ENCODE data around the gene SLC1A4. TPM values are rescaled to one million over a fixed set of nuclear protein-coding genes. Genes with fewer than 3 reads are reported as not detected.

Gene SLC1A4
- total RNA-seq, 2 donors from 2014 or later: 4.1 to 16.9 TPM

- DNase-seq (ENCODE audit: low spot score in 2 of 2) (peak in 1 of 2 donors; percentile 33), ATAC-seq (peak; percentile 81 to 88)
- no peaks in the 10 kb centered on the region for H3K9me3 Mint-ChIP-seq
- no peaks in the 10 kb centered on the region for H3K36me3 Mint-ChIP-seq
- peak overlapping the region; percentile 3 to 90 for H3K27ac Mint-ChIP-seq
Observed at GRCh38 chr2:64982311-64982857, 6.8 kb upstream of the SLC1A4 start.

DNA sequence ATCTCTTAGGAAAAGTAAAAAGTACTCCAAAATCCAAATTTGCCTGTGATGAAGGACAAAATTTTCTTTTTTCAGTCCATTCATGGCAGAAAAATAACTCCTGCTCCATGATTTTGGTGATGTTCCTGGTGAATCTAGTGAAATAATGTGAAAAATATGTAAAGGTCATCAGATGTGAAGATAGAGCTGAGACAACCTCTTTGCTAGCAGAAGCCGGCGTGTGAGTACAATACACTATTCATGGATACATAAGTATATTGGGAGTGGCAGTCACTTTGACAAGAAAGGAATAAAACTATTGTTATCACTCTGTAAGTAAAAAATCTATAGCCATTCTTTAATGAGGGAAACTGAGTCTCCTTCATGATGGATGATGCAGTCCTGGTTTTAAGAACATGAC is 6.3 kb upstream of the SLC1A4 start:
- Mint-ChIP-seq H3K9me3 (no peaks in the 10 kb centered on the region), H3K36me3 (no peaks in the 10 kb centered on the region), H3K27ac (peak overlapping the region in 1 of 2 donors; percentile 3)
- ATAC-seq (no peak), DNase-seq (ENCODE audit: low spot score in 2 of 2) (no peak)

DNA sequence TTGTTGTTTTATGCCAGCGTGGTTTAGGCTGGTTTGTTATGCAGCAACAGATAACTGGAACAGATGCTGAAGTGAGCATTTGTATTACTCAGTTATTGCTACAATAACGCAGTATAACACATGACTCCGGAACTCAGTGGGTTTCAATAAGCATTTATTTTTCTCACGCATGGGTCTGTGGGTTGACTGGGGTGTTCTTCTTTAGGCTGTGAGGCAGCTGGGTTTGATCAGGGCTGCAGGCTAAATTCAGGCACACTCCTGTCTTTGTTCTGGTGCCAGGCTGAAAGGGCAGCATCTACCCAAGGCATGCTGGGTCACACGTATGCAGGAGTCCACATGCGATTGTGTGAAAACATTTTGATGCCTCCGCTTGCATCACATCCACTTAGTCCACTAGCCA is 3.8 kb upstream of the SLC1A4 start:
- DNase-seq (ENCODE audit: low spot score in 2 of 2) (no peak), ATAC-seq (peak in 1 of 2 donors; percentile 0)
- H3K27ac Mint-ChIP-seq: no peak overlapping the region
- peaks cover 5 to 7% of the 10 kb centered on the region in 2 donors for H3K36me3 Mint-ChIP-seq
- H3K9me3 Mint-ChIP-seq: no peaks in the 10 kb centered on the region

DNA sequence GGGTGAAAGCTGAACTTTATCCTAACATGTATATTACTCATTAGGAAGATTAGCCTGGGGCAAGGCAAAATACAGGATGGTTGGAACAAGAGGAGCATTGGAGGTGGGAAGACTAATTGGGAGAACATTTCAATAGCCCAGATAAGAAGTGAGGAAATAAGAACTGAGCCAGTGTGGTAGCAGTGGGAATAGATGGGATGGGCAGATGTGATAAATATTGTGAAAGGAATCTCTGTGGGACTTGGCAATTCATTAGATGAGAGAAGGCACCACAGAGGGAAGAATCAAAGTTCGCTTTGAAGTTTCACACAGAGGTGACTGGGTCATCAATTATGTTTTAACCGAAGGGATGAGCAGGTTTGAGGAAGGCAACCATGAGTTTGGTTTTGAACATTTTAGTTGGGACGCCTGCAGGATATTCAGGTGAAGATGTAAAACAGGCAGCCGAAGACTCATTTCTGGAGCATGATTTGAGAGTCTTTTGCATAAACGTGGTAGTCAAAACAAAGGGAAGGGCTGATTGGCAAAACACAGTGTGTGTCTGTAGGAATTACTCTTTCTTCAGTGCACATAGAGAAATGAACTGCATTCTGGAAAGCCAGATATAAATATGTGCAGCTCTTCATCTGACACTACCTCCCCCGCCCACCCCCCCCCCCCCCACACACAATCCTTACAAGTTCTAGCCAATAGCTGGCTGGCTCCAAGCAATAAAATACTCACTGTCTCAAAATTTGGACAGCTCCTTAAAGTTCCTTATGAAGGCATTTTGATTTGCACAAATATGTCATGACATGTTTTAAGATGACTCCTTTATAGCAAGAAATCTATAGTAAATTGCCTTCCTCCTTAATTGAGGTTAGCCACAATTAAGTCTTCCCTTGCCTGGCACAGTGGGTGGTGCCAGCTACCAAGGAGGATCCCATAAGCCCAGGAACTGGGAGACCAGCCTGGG is 1.9 kb upstream of the SLC1A4 start:
- ATAC-seq: peak in 1 of 2 donors; percentile 47
- peak overlapping the region; percentile 3 to 93 for H3K27ac Mint-ChIP-seq
- peaks cover 9 to 19% of the 10 kb centered on the region in 2 donors for H3K36me3 Mint-ChIP-seq
- peak in 1 of 2 donors; percentile 54 for DNase-seq (ENCODE audit: low spot score in 2 of 2)
- no peaks in the 10 kb centered on the region for H3K9me3 Mint-ChIP-seq

GRCh38 chr2:64987956-64988419 is 1.2 kb upstream of the SLC1A4 start:
- peaks cover 9 to 23% of the 10 kb centered on the region in 2 donors for H3K36me3 Mint-ChIP-seq
- DNase-seq (ENCODE audit: low spot score in 2 of 2) (no peak), ATAC-seq (no peak)
- no peaks in the 10 kb centered on the region for H3K9me3 Mint-ChIP-seq
- peak overlapping the region; percentile 3 to 93 for H3K27ac Mint-ChIP-seq

GRCh38 chr2:64988420-64989125 is 626 bp upstream of the SLC1A4 start:
- peak; percentile 50 to 71 for ATAC-seq
- H3K36me3 Mint-ChIP-seq: peaks cover 9 to 23% of the 10 kb centered on the region in 2 donors
- H3K9me3 Mint-ChIP-seq: no peaks in the 10 kb centered on the region
- H3K27ac Mint-ChIP-seq: peak overlapping the region; percentile 3 to 92
- peak; percentile 69 to 84 for DNase-seq (ENCODE audit: low spot score in 2 of 2)

DNA sequence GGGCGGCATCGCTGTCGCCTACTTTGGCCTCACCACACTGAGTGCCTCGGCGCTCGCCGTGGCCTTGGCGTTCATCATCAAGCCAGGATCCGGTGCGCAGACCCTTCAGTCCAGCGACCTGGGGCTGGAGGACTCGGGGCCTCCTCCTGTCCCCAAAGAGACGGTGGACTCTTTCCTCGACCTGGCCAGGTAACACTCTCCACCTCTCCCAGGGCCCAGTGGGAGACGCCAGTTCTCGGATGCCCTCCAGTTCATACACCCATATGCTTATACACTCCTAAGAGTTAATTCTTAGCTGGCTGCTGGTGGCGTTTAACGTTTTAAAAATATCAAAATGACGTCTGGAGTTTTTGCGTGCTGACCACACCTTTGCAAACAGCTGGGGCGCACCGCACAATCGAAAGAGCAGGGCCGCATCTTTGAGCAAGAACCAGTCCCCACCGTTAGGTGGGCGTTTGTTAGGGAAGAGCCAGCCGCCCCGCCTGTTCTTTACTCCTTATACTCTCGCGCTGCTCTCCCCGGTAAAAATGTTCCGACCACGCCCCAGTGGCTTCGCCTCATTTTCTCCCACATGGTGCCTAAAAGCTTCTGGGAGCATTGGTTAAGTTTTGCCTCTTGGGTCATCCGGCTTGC is 899 bp downstream of the SLC1A4 start:
- peaks cover 9 to 23% of the 10 kb centered on the region in 2 donors for H3K36me3 Mint-ChIP-seq
- no peak for ATAC-seq
- H3K9me3 Mint-ChIP-seq: no peaks in the 10 kb centered on the region
- H3K27ac Mint-ChIP-seq: peak overlapping the region; percentile 81 to 92
- peak in 1 of 2 donors; percentile 18 for DNase-seq (ENCODE audit: low spot score in 2 of 2)

- Mint-ChIP-seq H3K36me3 (peaks cover 9 to 23% of the 10 kb centered on the region in 2 donors), H3K27ac (peak overlapping the region in 1 of 2 donors; percentile 19), H3K9me3 (no peaks in the 10 kb centered on the region)
- ATAC-seq: no peak
- DNase-seq (ENCODE audit: low spot score in 2 of 2): no peak
Observed at GRCh38 chr2:64990876-64991275, 1.7 kb downstream of the SLC1A4 start.

DNA sequence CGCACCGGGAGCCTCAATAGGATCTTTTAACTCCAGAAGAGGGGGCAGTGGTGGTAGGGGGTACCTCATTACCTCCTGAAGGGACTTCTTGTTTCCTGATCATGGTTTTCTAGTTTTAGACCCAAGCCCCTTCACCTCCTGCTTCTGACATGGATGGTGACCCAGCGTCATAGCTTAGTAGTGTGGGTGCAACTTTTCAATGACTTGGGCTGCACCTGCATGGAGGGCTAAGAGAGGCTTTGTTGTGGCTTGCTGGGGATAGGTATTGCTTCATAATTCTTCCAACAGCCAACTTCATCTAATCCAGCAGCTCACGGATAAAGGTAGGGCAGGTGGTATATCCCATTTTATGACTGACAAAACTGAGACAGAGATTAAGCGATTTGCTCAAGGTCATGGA is 3.0 kb downstream of the SLC1A4 start:
- no peak for DNase-seq (ENCODE audit: low spot score in 2 of 2)
- Mint-ChIP-seq H3K27ac (no peak overlapping the region), H3K36me3 (peaks cover 9 to 23% of the 10 kb centered on the region in 2 donors), H3K9me3 (no peaks in the 10 kb centered on the region)
- no peak for ATAC-seq

- H3K27ac Mint-ChIP-seq: no peak overlapping the region
- no peak for ATAC-seq
- H3K9me3 Mint-ChIP-seq: no peaks in the 10 kb centered on the region
- H3K36me3 Mint-ChIP-seq: peaks cover 9 to 23% of the 10 kb centered on the region in 2 donors
- no peak for DNase-seq (ENCODE audit: low spot score in 2 of 2)
Observed at GRCh38 chr2:64992990-64993389, 3.8 kb downstream of the SLC1A4 start.

DNA sequence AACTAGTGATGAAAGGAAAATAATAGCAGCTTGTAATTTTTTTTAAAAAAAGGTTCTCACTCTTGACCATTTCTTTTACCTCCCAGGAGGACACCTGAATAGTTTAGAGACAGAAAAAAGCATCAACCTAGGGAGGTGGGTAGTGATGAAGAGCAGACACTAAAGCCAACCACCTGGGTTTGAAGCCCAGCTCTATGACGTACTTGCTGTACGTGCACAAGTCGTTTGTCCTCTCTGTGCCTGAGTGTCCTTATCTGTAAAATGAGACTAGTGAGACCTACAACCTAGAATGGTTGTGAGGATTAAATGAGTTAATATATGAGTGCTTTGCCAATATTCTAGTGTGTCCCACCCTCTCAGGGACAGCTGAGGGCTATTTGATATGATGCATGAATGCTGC is 5.8 kb downstream of the SLC1A4 start:
- no peak for DNase-seq (ENCODE audit: low spot score in 2 of 2)
- Mint-ChIP-seq H3K36me3 (peaks cover 6 to 22% of the 10 kb centered on the region in 2 donors), H3K9me3 (no peaks in the 10 kb centered on the region), H3K27ac (no peak overlapping the region)
- ATAC-seq: no peak

GRCh38 chr2:64996871-64997307 is 7.7 kb downstream of the SLC1A4 start:
- Mint-ChIP-seq H3K9me3 (no peaks in the 10 kb centered on the region), H3K36me3 (peaks cover 0 to 8% of the 10 kb centered on the region in 2 donors)

DNA sequence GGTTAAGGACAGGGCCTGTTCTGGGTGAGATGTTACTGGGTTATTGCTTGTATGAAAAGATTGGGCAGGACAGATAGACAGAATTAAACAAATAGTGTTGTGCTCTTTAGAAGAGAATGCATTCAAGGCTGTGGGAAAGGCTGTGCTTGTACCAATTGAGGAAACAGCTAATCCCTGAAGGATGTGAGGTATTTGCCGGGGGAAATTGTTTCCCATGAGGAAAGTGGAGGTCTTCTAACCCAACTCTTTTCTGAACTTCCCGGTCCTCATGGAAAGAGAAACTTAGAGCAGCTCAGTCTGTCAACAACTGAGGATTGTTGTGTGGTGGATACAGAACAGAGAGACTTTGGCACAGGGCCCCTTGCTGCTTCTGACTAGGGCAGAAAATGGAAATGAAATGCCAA is 9.5 kb downstream of the SLC1A4 start:
- DNase-seq (ENCODE audit: low spot score in 2 of 2): no peak
- Mint-ChIP-seq H3K36me3 (no peaks in the 10 kb centered on the region), H3K9me3 (no peaks in the 10 kb centered on the region), H3K27ac (no peak overlapping the region)
- no peak for ATAC-seq

More at GRCh38 chr2:64996871-64997307, 7.7 kb downstream of the SLC1A4 start:
- no peak overlapping the region for H3K27ac Mint-ChIP-seq
- ATAC-seq: no peak
- no peak for DNase-seq (ENCODE audit: low spot score in 2 of 2)

- H3K27ac Mint-ChIP-seq: no peak overlapping the region
Observed at GRCh38 chr2:64999754-65000153, 10.6 kb downstream of the SLC1A4 start.

GRCh38 chr2:65000644-65001043 is 11.4 kb downstream of the SLC1A4 start:
- no peaks in the 10 kb centered on the region for H3K36me3 Mint-ChIP-seq
- no peak overlapping the region for H3K27ac Mint-ChIP-seq
- DNase-seq (ENCODE audit: low spot score in 2 of 2): no peak
- H3K9me3 Mint-ChIP-seq: no peaks in the 10 kb centered on the region
- no peak for ATAC-seq

More at GRCh38 chr2:64999754-65000153, 10.6 kb downstream of the SLC1A4 start:
- DNase-seq (ENCODE audit: low spot score in 2 of 2) (no peak), ATAC-seq (no peak)
- H3K36me3 Mint-ChIP-seq: no peaks in the 10 kb centered on the region
- H3K9me3 Mint-ChIP-seq: no peaks in the 10 kb centered on the region

- Mint-ChIP-seq H3K36me3 (no peaks in the 10 kb centered on the region), H3K9me3 (no peaks in the 10 kb centered on the region), H3K27ac (peak overlapping the region in 1 of 2 donors; percentile 10)
- ATAC-seq: no peak
- no peak for DNase-seq (ENCODE audit: low spot score in 2 of 2)
Observed at GRCh38 chr2:65003037-65003436, 13.8 kb downstream of the SLC1A4 start.

Measured in activated naive CD4-positive, alpha-beta T cell treated with anti-CD3 and anti-CD28 coated beads, Interleukin-2, amount 50 U/mL, for 72 hours (primary cell).